Spleen (tissue), 11 donors: Measurements from ENCODE around the gene NOTCH1. TPM values are rescaled to one million over a fixed set of nuclear protein-coding genes. Genes with fewer than 3 reads are reported as not detected.

Source experiments
- DNase-seq: peaks from one replicate; pipeline ENCODE4 v3.0.0-alpha.2; 2020
- H3K27ac ChIP-seq, 8 donors: fragments of 200-600 bp; sonication (generic) in 7 of 8; 1 replicate in 4 of 8; 2 replicates in 4 of 8; pipeline versions ENCODE4 v1.5.0 to v1.8.0; 2016 to 2021; ENCODE audit warnings: inconsistent platforms in 4 of 8, mild to moderate bottlenecking in 4 of 8, moderate library complexity in 1 of 8
- H3K27me3 ChIP-seq, 7 donors: fragments of 200-600 bp; sonication (generic) in 6 of 7; replicated peaks in 1 of 7; 1 replicate in 4 of 7; 2 replicates in 3 of 7; pipeline versions ENCODE4 v1.5.0 to v1.8.0; 2016 to 2021; ENCODE audit warnings: inconsistent platforms in 3 of 7, mild to moderate bottlenecking in 1 of 7
- H3K36me3 ChIP-seq, 6 donors: fragments of 200-600 bp; sonication (generic) in 5 of 6; 1 replicate in 4 of 6; 2 replicates in 2 of 6; pipeline versions ENCODE4 v1.5.0 to v1.8.0; 2016 to 2021; ENCODE audit warnings: inconsistent platforms in 2 of 6
- H3K4me1 ChIP-seq, 6 donors: fragments of 200-600 bp; sonication (generic) in 5 of 6; 1 replicate in 3 of 6; 2 replicates in 3 of 6; pipeline versions ENCODE4 v1.5.0 to v1.8.0; 2016 to 2021; ENCODE audit warnings: inconsistent platforms in 3 of 6
- H3K4me3 ChIP-seq, 8 donors: fragments of 200-600 bp; sonication (generic) in 7 of 8; 1 replicate in 4 of 8; 2 replicates in 4 of 8; pipeline versions ENCODE4 v1.5.0 to v1.8.0; 2016 to 2021; ENCODE audit warnings: inconsistent platforms in 4 of 8, mild to moderate bottlenecking in 4 of 8, moderate library complexity in 2 of 8
- H3K9me3 ChIP-seq, 8 donors: fragments of 200-600 bp; sonication (generic) in 7 of 8; 1 replicate in 4 of 8; 2 replicates in 4 of 8; pipeline versions ENCODE4 v1.5.0 to v1.8.0; 2016 to 2021; ENCODE audit warnings: inconsistent platforms in 4 of 8
- CTCF ChIP-seq, 11 experiments: fragments of 200-600 bp in 7 of 11; fragments of 450-650 bp in 4 of 11; sonication (generic) in 4 of 11; IDR thresholded peaks in 8 of 11; conservative IDR thresholded peaks in 3 of 11; 1 replicate in 7 of 11; 2 replicates in 4 of 11; pipeline versions ENCODE4 v1.4.0 to v1.8.0; 2016 to 2021; ENCODE audit warnings: antibody characterized with exemption in 11 of 11, inconsistent platforms in 4 of 11, mild to moderate bottlenecking in 1 of 11
- POLR2A ChIP-seq, 3 donors: fragments of 450-650 bp; IDR thresholded peaks; one replicate each; pipeline ENCODE4 v1.5.1; 2017; ENCODE audit warnings: antibody characterized with exemption in 3 of 3, mild to moderate bottlenecking in 1 of 3
- POLR2AphosphoS5 ChIP-seq, 3 donors: sonication (generic); formaldehyde crosslinking; IDR thresholded peaks; one replicate each; pipeline ENCODE4 v1.5.1; 2017; ENCODE audit warnings: antibody characterized with exemption in 3 of 3
- WGBS, 5 donors: extraction: QIAGEN DNeasy Blood & Tissue Kit in 3 of 5; methylation state at CpG; one replicate each; pipeline versions ENCODE4 v1.1.5 to v1.1.7; 2013 to 2018; 5-methylcytosine and 5-hydroxymethylcytosine counted together
- intact Hi-C: fragments of 100-400 bp; cut with DNase I; formaldehyde crosslinking; loops from one replicate; pipeline ENCODE4 v1.15.0; 2023; ENCODE audit warnings: low total_unique reads
- polyA plus RNA-seq, 3 donors: library from polyadenylated mRNA; stranded (reverse); fragments of 200-250 nt; gene quantifications; one replicate each; pipeline ENCODE4 v1.2.1, GENCODE V29; 2013
- total RNA-seq, 7 donors: library from RNA; depleted of rRNA in 3 of 7; stranded (reverse); fragments of >200 nt in 3 of 7; fragmentation: NEBNext Ultra II Directional in 4 of 7; extraction: Animal tissue kit (Norgen Biotek cat#: 25700) in 4 of 7; gene quantifications; one replicate each; pipeline versions ENCODE4 v1.1.0 to v1.2.1, GENCODE V29; 2016 to 2021
- donor health status: healthy with polysubstance abuse.
- donor health status: DM: no; HTN: no; CAD: no; lungs with moderate emphysema.
- donor health status: DM: no; HTN: no; CAD: no.
- donor health status: Bipolar disorder and iron deficiency.
- donor health status: healthy.
- donor health status: DM: no; HTN: no; CAD: no.
- donor health status: DM: yes; HTN: yes; CAD: no.

NOTCH1 gene
- total and polyA plus RNA-seq, 10 donors: 4.9 to 140 (median 93.9) TPM

GRCh38 chr9:136499935-136500910 is 45.6 kb downstream of the NOTCH1 start:
- Histone ChIP-seq H3K36me3 (peaks cover 7 to 100% (median 100%) of the 10 kb centered on the region in 6 donors), H3K4me3 (no peak overlapping the region), H3K27ac (peak overlapping the region in 4 of 8 donors; percentile 7 to 62 (median 46)), H3K27me3 (no peaks in the 10 kb centered on the region), H3K9me3 (no peaks in the 10 kb centered on the region), H3K4me1 (peaks cover 0 to 36% (median 12%) of the 10 kb centered on the region in 6 donors)
- 86 to 94% (median 90%) methylated on average over 16 to 50 of the region's 50 CpGs for WGBS, 5 donors
- no peak for DNase-seq
- intact Hi-C loops: no loop called here
- TF ChIP-seq POLR2AphosphoS5 (IDR thresholded peaks at IDR 0.05) (peak in 1 of 3 donors; percentile 66), CTCF (IDR thresholded peaks at IDR 0.05 in 8 of 11, conservative IDR thresholded peaks at IDR 0.05 in 3 of 11) (no peak), POLR2A (IDR thresholded peaks at IDR 0.05) (no peak)

- H3K27ac ChIP-seq: peak overlapping the region in 4 of 8 donors; percentile 35 to 62 (median 47)
- peaks cover 0 to 32% (median 14%) of the 10 kb centered on the region in 6 donors for H3K4me1 ChIP-seq
- intact Hi-C loops: no loop called here
- H3K36me3 ChIP-seq: peaks cover 4 to 100% (median 98%) of the 10 kb centered on the region in 6 donors
- no peaks in the 10 kb centered on the region for H3K9me3 ChIP-seq
- DNase-seq: no peak
- 80 to 89% (median 83%) methylated on average over 31 to 46 of the region's 46 CpGs for WGBS, 5 donors
- TF ChIP-seq POLR2A (IDR thresholded peaks at IDR 0.05): no peak
- peak in 2 of 3 donors; percentile 58 to 65 for TF ChIP-seq POLR2AphosphoS5 (IDR thresholded peaks at IDR 0.05)
- TF ChIP-seq CTCF (IDR thresholded peaks at IDR 0.05 in 8 of 11, conservative IDR thresholded peaks at IDR 0.05 in 3 of 11): no peak
- H3K4me3 ChIP-seq: no peak overlapping the region
- no peaks in the 10 kb centered on the region for H3K27me3 ChIP-seq
These were observed 46.5 kb downstream of the NOTCH1 start for GRCh38 chr9:136499071-136499934.

- no peak for TF ChIP-seq POLR2A (IDR thresholded peaks at IDR 0.05)
- TF ChIP-seq POLR2AphosphoS5 (IDR thresholded peaks at IDR 0.05): peak in 1 of 3 donors; percentile 9
- H3K36me3 ChIP-seq: peaks cover 4 to 95% (median 87%) of the 10 kb centered on the region in 6 donors
- intact Hi-C loops: no loop called here
- no peaks in the 10 kb centered on the region for H3K9me3 ChIP-seq
- DNase-seq: no peak
- H3K4me1 ChIP-seq: peaks cover 0 to 43% (median 13%) of the 10 kb centered on the region in 6 donors
- no peaks in the 10 kb centered on the region for H3K27me3 ChIP-seq
- WGBS, 5 donors: 86 to 90% (median 89%) methylated on average over 18 to 28 of the region's 28 CpGs
- H3K4me3 ChIP-seq: no peak overlapping the region
- peak overlapping the region in 1 of 8 donors; percentile 57 for H3K27ac ChIP-seq
These were observed 47.7 kb downstream of the NOTCH1 start for GRCh38 chr9:136497916-136498695.
